H1 (cell line): Measurements from ENCODE around the gene PRAMEF20. TPM values are rescaled to one million over a fixed set of nuclear protein-coding genes. Genes with fewer than 3 reads are reported as not detected.

Experiments
- CTCF ChIA-PET: fragments of 300-600 bp; sonication (Branson Sonifier 250); formaldehyde crosslinking; loops from one replicate; lab custom pipeline; 2021; ENCODE audit not compliant: partially characterized antibody; lab: Charles Lee
- POLR2A ChIA-PET: fragments of 300-600 bp; sonication (Branson Sonifier 250); formaldehyde crosslinking; loops from one replicate; lab custom pipeline; 2021; ENCODE audit warnings: inconsistent platforms; ENCODE audit not compliant: partially characterized antibody; lab: Charles Lee
- DNase-seq, 2 experiments: peaks; one replicate each; pipeline versions ENCODE4 v3.0.0 to v3.0.0-alpha.2; 2010 to 2022; ENCODE audit warnings: low spot score in 2 of 2, low read depth in 1 of 2, mixed read lengths in 1 of 2
- FAIRE-seq: peaks from 2 replicates; lab custom pipeline; 2011; peaks lifted over from hg19 to GRCh38; lab: Jason Lieb, UNC
- H2AFZ ChIP-seq: 2 replicates; pipeline ENCODE4 v1.8.1; 2012; ENCODE audit warnings: low read length, inconsistent platforms
- H2AK5ac ChIP-seq: 2 replicates; pipeline ENCODE4 v1.6.1; 2013; ENCODE audit warnings: low read depth, low read length
- H2BK120ac ChIP-seq: replicated peaks from 2 replicates; pipeline ENCODE3; 2013; ENCODE audit warnings: low read depth, low read length, inconsistent platforms
- H2BK12ac ChIP-seq: 2 replicates; pipeline ENCODE4 v1.6.1; 2013; ENCODE audit warnings: low read depth, low read length
- H2BK15ac ChIP-seq: 2 replicates; pipeline ENCODE4 v1.6.1; 2013; ENCODE audit warnings: low read length
- H2BK20ac ChIP-seq: 2 replicates; pipeline ENCODE4 v1.6.1; 2013; ENCODE audit warnings: low read length
- H2BK5ac ChIP-seq: 2 replicates; pipeline ENCODE4 v1.6.1; 2013; ENCODE audit warnings: low read depth, low read length
- H3K14ac ChIP-seq: 2 replicates; pipeline ENCODE4 v1.6.1; 2013; ENCODE audit warnings: inconsistent platforms; ENCODE audit not compliant: insufficient read length
- H3K18ac ChIP-seq: 2 replicates; pipeline ENCODE4 v1.6.1; 2013; ENCODE audit warnings: low read length; ENCODE audit errors: extremely low read depth
- H3K23ac ChIP-seq: 2 replicates; pipeline ENCODE4 v1.6.1; 2013; ENCODE audit warnings: inconsistent platforms; ENCODE audit not compliant: insufficient read length
- H3K23me2 ChIP-seq: 2 replicates; pipeline ENCODE4 v1.6.1; 2013; ENCODE audit warnings: low read depth, low read length
- H3K27ac ChIP-seq: 2 replicates; pipeline ENCODE4 v1.6.1; 2011; ENCODE audit warnings: low read depth, low read length, inconsistent platforms
- H3K27me3 ChIP-seq, 4 experiments: replicated peaks in 1 of 4; 1 replicate in 1 of 4; 2 replicates in 3 of 4; pipeline versions ENCODE4 v1.6.1 to v1.8.1; 2011 to 2013; ENCODE audit warnings: low read length in 3 of 4, mild to moderate bottlenecking in 3 of 4, inconsistent platforms in 2 of 4, mixed read lengths in 2 of 4, moderate library complexity in 1 of 4; ENCODE audit not compliant: control insufficient read depth in 3 of 4, insufficient read depth in 3 of 4; ENCODE audit errors: extremely low read depth in 1 of 4
- H3K36me3 ChIP-seq, 4 experiments: 2 replicates each; pipeline versions ENCODE4 v1.6.1 to v1.8.1; 2011 to 2013; ENCODE audit warnings: mild to moderate bottlenecking in 4 of 4, low read length in 3 of 4, moderate library complexity in 2 of 4, control low read depth in 1 of 4, inconsistent platforms in 1 of 4; ENCODE audit not compliant: insufficient read depth in 4 of 4, control insufficient read depth in 2 of 4
- H3K4ac ChIP-seq: replicated peaks from 2 replicates; pipeline ENCODE3; 2013; ENCODE audit warnings: low read length, low read depth, mixed read lengths, inconsistent platforms; ENCODE audit not compliant: insufficient read length
- H3K4me1 ChIP-seq, 4 experiments: replicated peaks in 1 of 4; 1 replicate in 1 of 4; 2 replicates in 3 of 4; pipeline versions ENCODE4 v1.6.1 to v1.8.1; 2011 to 2013; ENCODE audit warnings: low read length in 3 of 4, inconsistent platforms in 2 of 4, mixed read lengths in 1 of 4; ENCODE audit not compliant: insufficient read depth in 4 of 4, control insufficient read depth in 3 of 4
- H3K4me2 ChIP-seq, 2 experiments: 2 replicates each; pipeline versions ENCODE4 v1.6.1 to v1.8.1; 2011 to 2013; ENCODE audit warnings: low read depth in 2 of 2, low read length in 2 of 2, control low read depth in 1 of 2, inconsistent platforms in 1 of 2, mild to moderate bottlenecking in 1 of 2; ENCODE audit not compliant: insufficient read depth in 1 of 2
- H3K4me3 ChIP-seq, 4 experiments: fragments of 200-600, 300-600 bp in 1 of 4; sonication (generic), shearing (Covaris generic), sonication (Bioruptor Twin) in 1 of 4; 2 replicates each; pipeline versions ENCODE4 v1.5.1 to v1.8.1; 2011 to 2016; ENCODE audit warnings: low read length in 4 of 4, low read depth in 3 of 4, control low read depth in 2 of 4, inconsistent platforms in 2 of 4, mild to moderate bottlenecking in 2 of 4, mixed read lengths in 1 of 4, moderate library complexity in 1 of 4; ENCODE audit not compliant: insufficient read depth in 2 of 4; ENCODE audit errors: extremely low read depth in 1 of 4
- H3K56ac ChIP-seq: replicated peaks from 2 replicates; pipeline ENCODE3; 2013; ENCODE audit warnings: low read depth, mild to moderate bottlenecking, mixed read lengths, low read length, inconsistent platforms; ENCODE audit not compliant: insufficient read length
- H3K79me1 ChIP-seq: 2 replicates; pipeline ENCODE4 v1.6.1; 2013; ENCODE audit warnings: low read depth, low read length, control low read depth
- H3K79me2 ChIP-seq, 2 experiments: 2 replicates each; pipeline versions ENCODE4 v1.6.1 to v1.8.1; 2012 to 2013; ENCODE audit warnings: low read length in 2 of 2, mild to moderate bottlenecking in 2 of 2, inconsistent platforms in 1 of 2; ENCODE audit not compliant: insufficient read depth in 2 of 2, control insufficient read depth in 1 of 2
- H3K9ac ChIP-seq, 4 experiments: replicated peaks in 1 of 4; 1 replicate in 1 of 4; 2 replicates in 3 of 4; pipeline versions ENCODE4 v1.6.1 to v1.8.1; 2011 to 2013; ENCODE audit warnings: low read depth in 3 of 4, low read length in 3 of 4, control low read depth in 2 of 4, mild to moderate bottlenecking in 2 of 4, moderate library complexity in 2 of 4, inconsistent platforms in 1 of 4; ENCODE audit errors: extremely low read depth in 1 of 4
- H3K9me3 ChIP-seq, 2 experiments: 2 replicates each; pipeline versions ENCODE4 v1.6.1 to v1.8.1; 2012 to 2013; ENCODE audit warnings: mild to moderate bottlenecking in 2 of 2, moderate library complexity in 2 of 2, control low read depth in 1 of 2, inconsistent platforms in 1 of 2, low read depth in 1 of 2, low read length in 1 of 2, mixed read lengths in 1 of 2; ENCODE audit not compliant: insufficient read depth in 2 of 2
- H4K20me1 ChIP-seq, 2 experiments: replicated peaks in 1 of 2; 2 replicates each; pipeline versions ENCODE3 to v1.8.1; 2011 to 2013; ENCODE audit warnings: inconsistent platforms in 2 of 2, low read length in 2 of 2, mild to moderate bottlenecking in 1 of 2; ENCODE audit not compliant: insufficient read depth in 2 of 2, control insufficient read depth in 1 of 2
- H4K5ac ChIP-seq: 2 replicates; pipeline ENCODE4 v1.6.1; 2013; ENCODE audit warnings: low read length, low read depth, mixed read lengths, inconsistent platforms; ENCODE audit not compliant: insufficient read length
- H4K8ac ChIP-seq: 2 replicates; pipeline ENCODE4 v1.8.0; 2013; ENCODE audit warnings: mild to moderate bottlenecking, moderate library complexity, low read length, inconsistent platforms; ENCODE audit not compliant: insufficient read depth; ENCODE audit errors: extremely low read depth
- H4K91ac ChIP-seq: replicated peaks from 2 replicates; pipeline ENCODE3; 2013; ENCODE audit warnings: low read length, mixed read lengths, inconsistent platforms; ENCODE audit not compliant: insufficient read length
- ASH2L ChIP-seq: fragments of 200-600, 300-600 bp; sonication (generic); IDR thresholded peaks from one replicate; pipeline ENCODE4 v1.7.1; 2017; ENCODE audit warnings: low read length
- CTBP2 ChIP-seq: IDR thresholded peaks from 2 replicates; pipeline ENCODE4 v1.7.0; 2011; ENCODE audit warnings: borderline replicate concordance, mild to moderate bottlenecking, moderate library complexity, mixed read lengths, low read length; ENCODE audit not compliant: insufficient read depth, insufficient read length
- CTCF ChIP-seq, 3 experiments: IDR thresholded peaks; 1 replicate in 2 of 3; 2 replicates in 1 of 3; pipeline versions ENCODE4 v1.5.1 to v1.6.1; 2011; ENCODE audit warnings: low read length in 3 of 3, mild to moderate bottlenecking in 3 of 3, inconsistent platforms in 2 of 3, low read depth in 1 of 3, moderate library complexity in 1 of 3; ENCODE audit not compliant: insufficient read depth in 1 of 3; ENCODE audit errors: control extremely low read depth in 1 of 3
- FOSL1 ChIP-seq: IDR thresholded peaks from 2 replicates; pipeline ENCODE4 v1.6.1; 2011; ENCODE audit warnings: mild to moderate bottlenecking, low read depth, low read length, moderate library complexity; ENCODE audit not compliant: insufficient read depth
- GTF2F1 ChIP-seq: IDR thresholded peaks from 2 replicates; pipeline ENCODE4 v1.6.1; 2012; ENCODE audit warnings: low read depth, low read length, improper control_type of control experiment, borderline replicate concordance
- KDM1A ChIP-seq: fragments of 200-600, 300-600 bp; sonication (generic); IDR thresholded peaks from 2 replicates; pipeline ENCODE4 v1.7.1; 2016; ENCODE audit warnings: mild to moderate bottlenecking, low read length, borderline replicate concordance
- KDM4A ChIP-seq: IDR thresholded peaks from one replicate; pipeline ENCODE4 v1.7.1; 2012; ENCODE audit warnings: low read depth, mild to moderate bottlenecking, moderate library complexity, low read length, inconsistent platforms; ENCODE audit not compliant: severe bottlenecking
- PHF8 ChIP-seq: fragments of 200-600 bp; sonication (generic); conservative IDR thresholded peaks from 2 replicates; pipeline ENCODE4 v1.7.1; 2012; ENCODE audit warnings: low read depth, mild to moderate bottlenecking, inconsistent platforms, low read length, moderate library complexity
- SIRT6 ChIP-seq: IDR thresholded peaks from one replicate; pipeline ENCODE4 v1.7.1; 2012; ENCODE audit warnings: low read length, inconsistent platforms
- SIX5 ChIP-seq: IDR thresholded peaks from 2 replicates; pipeline ENCODE4 v1.6.1; 2011; ENCODE audit warnings: mild to moderate bottlenecking, low read depth, low read length
- SP2 ChIP-seq: IDR thresholded peaks from 2 replicates; pipeline ENCODE4 v1.6.1; 2012; ENCODE audit warnings: mild to moderate bottlenecking, low read length, inconsistent platforms
- SP4 ChIP-seq: IDR thresholded peaks from 2 replicates; pipeline ENCODE4 v1.6.1; 2012; ENCODE audit warnings: low read length, inconsistent platforms
- WGBS, 2 experiments: shearing (Covaris generic) in 1 of 2; methylation state at CpG; one replicate each; pipeline versions ENCODE4 v1.1.6 to v1.1.7; 2013 to 2015; ENCODE audit warnings: low lambda C conversion rate in 2 of 2, mixed read lengths in 2 of 2, inconsistent platforms in 1 of 2, low coverage in 1 of 2, missing lambda C conversion rate in 1 of 2; ENCODE audit not compliant: insufficient replicate concordance in 2 of 2, insufficient coverage in 1 of 2, insufficient read length in 1 of 2; ENCODE audit errors: extremely low coverage in 1 of 2, missing lambda C conversion rate in 1 of 2; 5-methylcytosine and 5-hydroxymethylcytosine counted together
- polyA plus RNA-seq, 7 experiments: library from polyadenylated mRNA; depleted of rRNA in 3 of 7; stranded (reverse) in 5 of 7; unstranded in 2 of 7; fragments of >200 nt in 5 of 7; fragments of 200-250 nt in 2 of 7; gene quantifications; 1 replicate in 5 of 7; 2 replicates in 1 of 7; 4 replicates in 1 of 7; pipeline versions ENCODE4 v1.2.1 to v1.2.3, GENCODE V29; 2011 to 2013; ENCODE audit warnings: missing spikeins in 2 of 7, mixed read lengths in 2 of 7
- total RNA-seq: library from RNA; stranded (reverse); fragmentation: NEBNext Ultra II Directional; extraction: Animal tissue kit (Norgen Biotek cat#: 25700); gene quantifications from 2 replicates; pipeline ENCODE4 v1.2.1, GENCODE V29; 2021

PRAMEF20 gene
- total and polyA plus RNA-seq, 2 of the 8 experiments (the other 6 are each of a cell fraction or from before 2014, with no cell fraction given): not detected

- POLR2A ChIA-PET: no interaction called here
- CTCF ChIA-PET: no interaction called here
- TF ChIP-seq SP2 (no peak), CTBP2 (no peak), GTF2F1 (no peak), SP4 (no peak), FOSL1 (no peak), KDM1A (no peak), ASH2L (no peak), KDM4A (no peak), SIX5 (no peak), PHF8 (no peak), CTCF (IDR thresholded peaks at IDR 0.05; ENCODE audit: control extremely low read depth in 1 of 3, insufficient read depth in 1 of 3, low read depth in 1 of 3, low read length in 3 of 3) (no peak), SIRT6 (no peak)
Observed at GRCh38 chr1:13456904-13457532, 46.8 kb downstream of the PRAMEF20 start.

More at GRCh38 chr1:13456904-13457532, 46.8 kb downstream of the PRAMEF20 start:
- H2AK5ac ChIP-seq: no peak overlapping the region
- no peak overlapping the region for H3K4me3 ChIP-seq
- no peak overlapping the region for H3K9ac ChIP-seq
- no peak overlapping the region for H3K18ac ChIP-seq
- H3K27me3 ChIP-seq: no peaks in the 10 kb centered on the region
- H3K4me2 ChIP-seq: no peak overlapping the region
- H3K79me2 ChIP-seq: no peaks in the 10 kb centered on the region
- DNase-seq (no peak), FAIRE-seq (no peak)
- H4K20me1 ChIP-seq: no peaks in the 10 kb centered on the region
- H3K14ac ChIP-seq: no peak overlapping the region
- H3K56ac ChIP-seq: no peak overlapping the region
- H3K4me1 ChIP-seq: no peaks in the 10 kb centered on the region
- no peak overlapping the region for H3K4ac ChIP-seq
- H3K79me1 ChIP-seq: no peaks in the 10 kb centered on the region
- H3K27ac ChIP-seq: no peak overlapping the region
- no peak overlapping the region for H2BK120ac ChIP-seq
- 77% methylated on average over 14 of the region's 15 CpGs; no CpG with 5 or more reads in 1 of the 2 experiments for WGBS, 2 experiments
- H2BK15ac ChIP-seq: no peak overlapping the region
- H3K23ac ChIP-seq: no peak overlapping the region
- H2AFZ ChIP-seq: no peak overlapping the region
- H2BK5ac ChIP-seq: no peak overlapping the region
- H3K9me3 ChIP-seq: peaks cover 41 to 75% of the 10 kb centered on the region in 2 experiments
- no peaks in the 10 kb centered on the region for H3K23me2 ChIP-seq
- no peak overlapping the region for H4K8ac ChIP-seq
- H3K36me3 ChIP-seq: no peaks in the 10 kb centered on the region
- H4K91ac ChIP-seq: no peak overlapping the region
- no peak overlapping the region for H4K5ac ChIP-seq
- no peak overlapping the region for H2BK20ac ChIP-seq
- no peak overlapping the region for H2BK12ac ChIP-seq
